Adrenal gland (tissue), 12 donors: ENCODE results near the gene TMEM108. TPM values are rescaled to one million over a fixed set of nuclear protein-coding genes. Genes with fewer than 3 reads are reported as not detected.

Experiments used
- DNase-seq, 7 donors: peaks; one replicate each; pipeline ENCODE4 v3.0.0-alpha.2; 2019 to 2020
- H3K27ac ChIP-seq, 5 donors: fragments of 200-600 bp; sonication (generic) in 4 of 5; 1 replicate in 3 of 5; 2 replicates in 2 of 5; pipeline versions ENCODE4 v1.5.1 to v1.8.0; 2016 to 2020; ENCODE audit warnings: mild to moderate bottlenecking in 1 of 5
- H3K27me3 ChIP-seq: fragments of 200-600 bp; 2 replicates; pipeline ENCODE4 v1.8.0; 2021
- H3K36me3 ChIP-seq, 2 donors: fragments of 200-600 bp; replicated peaks in 1 of 2; 1 replicate in 1 of 2; 2 replicates in 1 of 2; pipeline versions ENCODE4 v1.5.1 to v1.8.0; 2018 to 2022
- H3K4me1 ChIP-seq, 2 donors: fragments of 200-600 bp; replicated peaks in 1 of 2; 1 replicate in 1 of 2; 2 replicates in 1 of 2; pipeline versions ENCODE4 v1.5.1 to v1.8.0; 2018 to 2021
- H3K4me3 ChIP-seq, 4 donors: fragments of 200-600 bp; sonication (generic) in 3 of 4; one replicate each; pipeline ENCODE4 v1.5.1; 2016 to 2018
- H3K9me3 ChIP-seq, 3 donors: fragments of 200-600 bp; sonication (generic) in 1 of 3; replicated peaks in 1 of 3; 1 replicate in 2 of 3; 2 replicates in 1 of 3; pipeline versions ENCODE4 v1.5.1 to v1.8.0; 2016 to 2021
- CTCF ChIP-seq, 6 experiments: fragments of 450-650 bp in 4 of 6; fragments of 200-600 bp in 2 of 6; sonication (generic) in 1 of 6; IDR thresholded peaks; 1 replicate in 5 of 6; 2 replicates in 1 of 6; pipeline versions ENCODE4 v1.5.1 to v1.8.0; 2016 to 2021; ENCODE audit warnings: antibody characterized with exemption in 6 of 6, mild to moderate bottlenecking in 2 of 6, moderate library complexity in 1 of 6
- POLR2A ChIP-seq, 2 donors: fragments of 450-650 bp; IDR thresholded peaks; one replicate each; pipeline ENCODE4 v1.6.1; 2017; ENCODE audit warnings: antibody characterized with exemption in 2 of 2, mild to moderate bottlenecking in 2 of 2, moderate library complexity in 1 of 2
- WGBS, 4 donors: extraction: QIAGEN DNeasy Blood & Tissue Kit in 2 of 4; methylation state at CpG; one replicate each; pipeline versions ENCODE4 v1.1.5 to v1.1.7; 2013 to 2017; 5-methylcytosine and 5-hydroxymethylcytosine counted together
- intact Hi-C, 2 donors: fragments of 100-400 bp; cut with DNase I; formaldehyde crosslinking; loops; one replicate each; pipeline versions ENCODE4 v1.14.1 to v1.15.0; 2022 to 2023
- polyA plus RNA-seq, 3 donors: library from polyadenylated mRNA; stranded (reverse); fragments of 200-250 nt in 2 of 3; fragments of 350-450 nt in 1 of 3; fragmentation: Illumina TruSeq in 1 of 3; extraction: RNeasy Lipid Tissue Mini Kit (QIAGEN cat#74804) in 1 of 3; gene quantifications; one replicate each; pipeline ENCODE4 v1.2.3, GENCODE V29; 2013 to 2014
- total RNA-seq, 9 donors: library from RNA; depleted of rRNA in 4 of 9; stranded (reverse); fragments of >200 nt in 4 of 9; fragments of 120-200 nt in 1 of 9; fragmentation: NEBNext Ultra II Directional in 1 of 9; extraction: Animal tissue kit (Norgen Biotek cat#: 25700) in 1 of 9; gene quantifications; one replicate each; pipeline versions ENCODE4 v1.1.0 to v1.2.4, GENCODE V29; 2013 to 2023
- donor health status: healthy with polysubstance abuse.
- donor health status: Bipolar disorder and iron deficiency.
- donor health status: DM: yes; HTN: yes; CAD: no.
- donor health status: DM: no; HTN: no; CAD: no.
- donor health status: DM: no; HTN: no; CAD: no.
- donor health status: DM: yes; HTN: yes; CAD: no.

Gene TMEM108
- total and polyA plus RNA-seq, 12 donors: 0.67 to 38.0 (median 14.8) TPM

- no peak for DNase-seq
- intact Hi-C loops: no loop called here
- TF ChIP-seq POLR2A (IDR thresholded peaks at IDR 0.05) (no peak), CTCF (IDR thresholded peaks at IDR 0.05) (no peak)
- 69 to 82% (median 72%) methylated on average over 2 of the region's 2 CpGs for WGBS, 4 donors
- H3K27ac ChIP-seq: no peak overlapping the region
- no peaks in the 10 kb centered on the region for H3K9me3 ChIP-seq
- H3K4me3 ChIP-seq: no peak overlapping the region
- no peaks in the 10 kb centered on the region for H3K4me1 ChIP-seq
- no peaks in the 10 kb centered on the region for H3K36me3 ChIP-seq
- no peaks in the 10 kb centered on the region for H3K27me3 ChIP-seq
Observed at GRCh38 chr3:133249490-133249889, 211.3 kb downstream of the TMEM108 start.

DNA sequence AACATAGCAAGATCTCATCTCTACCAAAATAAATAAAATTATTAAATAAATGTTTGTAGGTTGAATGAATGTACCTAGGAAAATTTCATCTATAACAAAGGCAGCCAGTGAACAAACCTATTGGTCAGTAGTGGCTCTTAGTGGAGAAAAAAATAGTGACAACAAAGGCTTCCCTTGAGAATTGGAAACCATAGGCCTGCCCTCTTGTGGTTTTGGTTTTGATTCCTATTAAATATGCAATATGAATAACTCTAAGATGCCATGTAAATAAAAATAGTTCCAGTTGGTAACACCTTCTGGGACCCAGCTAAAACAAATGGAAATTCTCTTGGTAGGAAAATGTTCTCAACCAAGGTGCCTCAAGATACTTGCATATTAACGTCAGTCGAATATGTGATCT, 216.0 kb downstream of the TMEM108 start:
- no peak overlapping the region for H3K4me3 ChIP-seq
- intact Hi-C loops: no loop called here
- no peaks in the 10 kb centered on the region for H3K9me3 ChIP-seq
- DNase-seq: no peak
- no peak overlapping the region for H3K27ac ChIP-seq
- WGBS, 4 donors: 92 to 98% (median 96%) methylated on average over 2 of the region's 2 CpGs
- no peaks in the 10 kb centered on the region for H3K27me3 ChIP-seq
- no peaks in the 10 kb centered on the region for H3K4me1 ChIP-seq
- TF ChIP-seq POLR2A (IDR thresholded peaks at IDR 0.05) (no peak), CTCF (IDR thresholded peaks at IDR 0.05) (no peak)
- H3K36me3 ChIP-seq: no peaks in the 10 kb centered on the region

DNA sequence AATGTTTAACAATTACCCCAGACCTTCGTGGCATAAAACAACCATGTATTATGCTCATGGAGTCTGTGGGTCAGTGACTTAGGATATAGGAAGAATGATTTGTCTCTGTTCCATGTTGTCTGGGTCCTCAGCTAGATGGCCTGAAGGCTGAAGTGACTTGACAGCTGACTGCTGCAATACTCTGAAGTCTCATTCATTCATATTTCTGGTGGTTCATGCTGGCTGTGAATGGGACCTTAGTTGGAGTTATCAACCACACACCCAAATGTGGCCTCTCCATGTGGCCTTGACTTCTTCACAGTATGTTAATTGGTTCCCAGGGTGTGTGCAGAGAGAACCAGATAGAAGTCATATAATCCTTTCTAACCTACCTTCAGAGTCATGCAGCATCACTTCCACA, 216.5 kb downstream of the TMEM108 start:
- H3K4me1 ChIP-seq: no peaks in the 10 kb centered on the region
- H3K4me3 ChIP-seq: no peak overlapping the region
- intact Hi-C loops: no loop called here
- no peaks in the 10 kb centered on the region for H3K27me3 ChIP-seq
- 64 to 92% (median 76%) methylated on average over 1 of the region's 1 CpG for WGBS, 4 donors
- TF ChIP-seq POLR2A (IDR thresholded peaks at IDR 0.05): no peak
- H3K9me3 ChIP-seq: no peaks in the 10 kb centered on the region
- H3K27ac ChIP-seq: no peak overlapping the region
- H3K36me3 ChIP-seq: no peaks in the 10 kb centered on the region
- no peak for DNase-seq

GRCh38 chr3:133256787-133257483, 218.7 kb downstream of the TMEM108 start:
- H3K36me3 ChIP-seq: no peaks in the 10 kb centered on the region
- H3K4me1 ChIP-seq: no peaks in the 10 kb centered on the region
- WGBS, 4 donors: 34 to 53% (median 39%) methylated on average over 4 of the region's 4 CpGs
- H3K27ac ChIP-seq: no peak overlapping the region
- TF ChIP-seq CTCF (IDR thresholded peaks at IDR 0.05): no peak
- no peak for TF ChIP-seq POLR2A (IDR thresholded peaks at IDR 0.05)
- intact Hi-C loops: no loop called here
- H3K9me3 ChIP-seq: no peaks in the 10 kb centered on the region
- DNase-seq: no peak
- no peak overlapping the region for H3K4me3 ChIP-seq
- no peaks in the 10 kb centered on the region for H3K27me3 ChIP-seq

- Histone ChIP-seq H3K9me3 (no peaks in the 10 kb centered on the region), H3K27me3 (no peaks in the 10 kb centered on the region), H3K4me3 (no peak overlapping the region), H3K36me3 (no peaks in the 10 kb centered on the region), H3K27ac (no peak overlapping the region), H3K4me1 (no peaks in the 10 kb centered on the region)
- TF ChIP-seq CTCF (IDR thresholded peaks at IDR 0.05) (no peak), POLR2A (IDR thresholded peaks at IDR 0.05) (no peak)
- WGBS, 4 donors: 67 to 82% (median 73%) methylated on average over 1 of the region's 1 CpG
- intact Hi-C loops: no loop called here
- DNase-seq: peak in 5 of 7 donors; percentile 18 to 48 (median 39)
Observed at GRCh38 chr3:133258358-133258757, 220.2 kb downstream of the TMEM108 start.
